T-cell (primary cell): ENCODE results near the gene C2CD3. TPM values are rescaled to one million over a fixed set of nuclear protein-coding genes. Genes with fewer than 3 reads are reported as not detected.

Experiments
- ATAC-seq, 4 experiments: fragments of 200-7000 bp in 3 of 4; fragments of 150-1000 bp in 1 of 4; cut with Tn5 transposase; replicated peaks in 1 of 4; 1 replicate in 3 of 4; 2 replicates in 1 of 4; pipeline ENCODE4 v1.10.0; 2021; ENCODE audit warnings: moderate library complexity in 3 of 4, mild to moderate bottlenecking in 2 of 4, moderate number of reproducible peaks in 1 of 4
- CTCF ChIA-PET, 2 donors: fragments of 300-600 bp; sonication (Branson Sonifier 250); formaldehyde crosslinking; loops; one replicate each; lab custom pipeline; 2022; ENCODE audit warnings: antibody characterized with exemption in 2 of 2; lab: Charles Lee
- POLR2A ChIA-PET, 2 donors: fragments of 300-600 bp; sonication (Branson Sonifier 250); formaldehyde crosslinking; loops; one replicate each; lab custom pipeline; 2022; ENCODE audit warnings: antibody characterized with exemption in 2 of 2; lab: Charles Lee
- DNase-seq, 35 experiments: peaks; one replicate each; pipeline versions ENCODE4 v3.0.0 to v3.0.0-alpha.2; 2013 to 2023
- H3K27ac ChIP-seq: one replicate; pipeline ENCODE4 v1.5.1; 2013; ENCODE audit warnings: low read length
- H3K27me3 ChIP-seq, 2 experiments: replicated peaks in 1 of 2; 1 replicate in 1 of 2; 2 replicates in 1 of 2; pipeline versions ENCODE4 v1.6.1 to v1.7.0; 2013; ENCODE audit warnings: low read length in 1 of 2, mixed read lengths in 1 of 2; ENCODE audit not compliant: control insufficient read depth in 2 of 2, insufficient read depth in 2 of 2; ENCODE audit errors: extremely low read depth in 1 of 2
- H3K36me3 ChIP-seq, 2 donors: 1 replicate in 1 of 2; 2 replicates in 1 of 2; pipeline versions ENCODE4 v1.6.1 to v1.7.0; 2013; ENCODE audit warnings: low read length in 1 of 2; ENCODE audit not compliant: control insufficient read depth in 2 of 2, insufficient read depth in 1 of 2; ENCODE audit errors: extremely low read depth in 1 of 2
- H3K4me1 ChIP-seq, 2 experiments: 1 replicate in 1 of 2; 2 replicates in 1 of 2; pipeline versions ENCODE4 v1.6.1 to v1.7.0; 2013; ENCODE audit warnings: low read length in 2 of 2, mixed read lengths in 1 of 2; ENCODE audit not compliant: insufficient read depth in 2 of 2, control insufficient read depth in 1 of 2; ENCODE audit errors: extremely low read depth in 1 of 2
- H3K4me3 ChIP-seq, 2 donors: 1 replicate in 1 of 2; 2 replicates in 1 of 2; pipeline versions ENCODE4 v1.5.1 to v1.7.0; 2013; ENCODE audit warnings: mild to moderate bottlenecking in 2 of 2, low read length in 1 of 2, moderate library complexity in 1 of 2; ENCODE audit not compliant: control insufficient read depth in 1 of 2; ENCODE audit errors: extremely low read depth in 1 of 2
- H3K9me3 ChIP-seq: 2 replicates; pipeline ENCODE4 v1.7.0; 2013
- H3K27ac Mint-ChIP-seq, 2 donors: one replicate each; pipeline ENCODE4 v1.8.0; 2020 to 2021; ENCODE audit warnings: mild to moderate bottlenecking in 2 of 2, mixed read lengths in 2 of 2
- H3K27me3 Mint-ChIP-seq, 2 donors: one replicate each; pipeline ENCODE4 v1.8.0; 2021 to 2022; ENCODE audit warnings: mixed read lengths in 2 of 2
- H3K36me3 Mint-ChIP-seq: one replicate; pipeline ENCODE4 v1.8.0; 2021; ENCODE audit warnings: mixed read lengths
- H3K4me1 Mint-ChIP-seq, 3 donors: one replicate each; pipeline ENCODE4 v1.8.0; 2020 to 2022; ENCODE audit warnings: mixed read lengths in 3 of 3, mild to moderate bottlenecking in 1 of 3
- H3K4me3 Mint-ChIP-seq, 3 donors: one replicate each; pipeline ENCODE4 v1.8.0; 2020 to 2022; ENCODE audit warnings: mild to moderate bottlenecking in 3 of 3, mixed read lengths in 3 of 3, moderate library complexity in 3 of 3
- H3K9me3 Mint-ChIP-seq, 3 donors: one replicate each; pipeline ENCODE4 v1.8.0; 2020 to 2022; ENCODE audit warnings: mixed read lengths in 3 of 3
- WGBS: methylation state at CpG from one replicate; pipeline ENCODE4 v1.1.5; 2013; ENCODE audit warnings: missing lambda C conversion rate; ENCODE audit not compliant: insufficient coverage; 5-methylcytosine and 5-hydroxymethylcytosine counted together
- total RNA-seq, 35 experiments: library from RNA in 6 of 35; stranded (reverse) in 6 of 35; fragments of 120-200 nt in 1 of 35; gene quantifications; one replicate each; pipeline versions ENCODE4 v1.2.1 to v1.2.4 and lab custom pipeline; 2013 to 2026

C2CD3 gene
- total RNA-seq, 5 donors from 2014 or later (not counting 1 experiment from before 2014, with no cell fraction given) = 37.0 to 47.7 (median 41.0) TPM

GRCh38 chr11:74116719-74117118 is 54.1 kb downstream of the C2CD3 start:
- no CpG with 5 or more reads among the region's 12 CpGs for WGBS
- Histone ChIP-seq H3K27ac (no peak overlapping the region), H3K27me3 (no peaks in the 10 kb centered on the region), H3K4me1 (no peaks in the 10 kb centered on the region), H3K36me3 (peaks cover 6 to 19% of the 10 kb centered on the region in 2 donors), H3K9me3 (no peaks in the 10 kb centered on the region), H3K4me3 (no peak overlapping the region)
- POLR2A ChIA-PET = no interaction called here
- Mint-ChIP-seq H3K4me3 (no peak overlapping the region), H3K27me3 (no peaks in the 10 kb centered on the region), H3K36me3 (peaks cover 69% of the 10 kb centered on the region), H3K4me1 (no peaks in the 10 kb centered on the region), H3K9me3 (peaks cover 0 to 8% (median 4%) of the 10 kb centered on the region in 3 donors), H3K27ac (no peak overlapping the region)
- DNase-seq (no peak), ATAC-seq (no peak)
- CTCF ChIA-PET = no interaction called here

DNA sequence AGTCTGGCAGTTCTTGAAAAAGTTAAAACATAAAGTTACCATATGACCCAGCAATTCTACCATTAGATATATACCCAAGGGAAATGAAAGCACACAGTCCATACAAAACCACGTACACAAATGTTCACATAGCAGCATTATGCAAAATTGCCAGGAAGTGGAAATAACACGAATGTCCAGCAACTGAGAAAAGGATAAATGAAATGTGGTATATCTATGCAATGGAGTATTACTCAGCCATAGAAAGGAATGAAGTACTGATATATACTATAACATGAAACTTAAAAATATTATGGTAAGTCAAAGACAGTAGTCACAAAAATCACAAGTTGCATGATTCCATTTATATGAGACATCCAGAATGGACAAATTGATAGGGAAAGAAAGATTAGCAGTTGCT is 57.9 kb downstream of the C2CD3 start:
- H3K36me3 Mint-ChIP-seq = peaks cover 65% of the 10 kb centered on the region
- H3K4me1 Mint-ChIP-seq = no peaks in the 10 kb centered on the region
- peaks cover 0 to 4% (median 4%) of the 10 kb centered on the region in 3 donors for H3K9me3 Mint-ChIP-seq
- whole genome bisulfite sequencing = no CpG with 5 or more reads among the region's 2 CpGs
- Histone ChIP-seq H3K27ac (no peak overlapping the region), H3K9me3 (no peaks in the 10 kb centered on the region), H3K4me1 (no peaks in the 10 kb centered on the region), H3K36me3 (peaks cover 6 to 26% of the 10 kb centered on the region in 2 donors), H3K4me3 (no peak overlapping the region), H3K27me3 (no peaks in the 10 kb centered on the region)
- no peaks in the 10 kb centered on the region for H3K27me3 Mint-ChIP-seq
- no peak for DNase-seq
- H3K27ac Mint-ChIP-seq = no peak overlapping the region
- H3K4me3 Mint-ChIP-seq = no peak overlapping the region
- ATAC-seq = no peak
- ChIA-PET POLR2A (no interaction called here), CTCF (no interaction called here)

DNA sequence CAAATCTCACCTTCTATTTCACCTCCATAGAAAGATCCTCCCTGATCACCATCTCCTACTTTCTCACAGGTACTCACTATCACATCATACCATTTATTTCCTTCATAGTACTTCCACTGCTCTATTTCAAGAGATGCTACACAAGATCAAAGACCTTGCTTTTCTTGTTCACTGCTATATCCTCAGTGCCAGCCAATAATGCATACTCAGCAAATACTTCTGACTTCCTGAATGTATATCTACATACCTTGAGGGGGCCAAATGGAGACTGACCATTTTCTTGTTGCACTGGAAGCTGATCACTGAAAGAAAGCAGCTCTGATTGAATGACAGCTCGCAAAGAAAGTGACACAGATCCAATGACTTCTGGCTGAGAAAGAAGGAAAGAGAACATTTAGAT is 64.7 kb downstream of the C2CD3 start:
- Histone ChIP-seq H3K27ac (no peak overlapping the region), H3K4me1 (no peaks in the 10 kb centered on the region), H3K4me3 (no peak overlapping the region), H3K36me3 (peaks cover 3 to 47% of the 10 kb centered on the region in 2 donors), H3K9me3 (no peaks in the 10 kb centered on the region), H3K27me3 (no peaks in the 10 kb centered on the region)
- DNase-seq = no peak
- H3K27ac Mint-ChIP-seq = no peak overlapping the region
- H3K36me3 Mint-ChIP-seq = peaks cover 65% of the 10 kb centered on the region
- no peaks in the 10 kb centered on the region for H3K27me3 Mint-ChIP-seq
- H3K9me3 Mint-ChIP-seq = no peaks in the 10 kb centered on the region
- POLR2A ChIA-PET = no interaction called here
- CTCF ChIA-PET = no interaction called here
- no peak overlapping the region for H3K4me3 Mint-ChIP-seq
- H3K4me1 Mint-ChIP-seq = no peaks in the 10 kb centered on the region
- no CpG with 5 or more reads among the region's 1 CpG for WGBS
- no peak for ATAC-seq

DNA sequence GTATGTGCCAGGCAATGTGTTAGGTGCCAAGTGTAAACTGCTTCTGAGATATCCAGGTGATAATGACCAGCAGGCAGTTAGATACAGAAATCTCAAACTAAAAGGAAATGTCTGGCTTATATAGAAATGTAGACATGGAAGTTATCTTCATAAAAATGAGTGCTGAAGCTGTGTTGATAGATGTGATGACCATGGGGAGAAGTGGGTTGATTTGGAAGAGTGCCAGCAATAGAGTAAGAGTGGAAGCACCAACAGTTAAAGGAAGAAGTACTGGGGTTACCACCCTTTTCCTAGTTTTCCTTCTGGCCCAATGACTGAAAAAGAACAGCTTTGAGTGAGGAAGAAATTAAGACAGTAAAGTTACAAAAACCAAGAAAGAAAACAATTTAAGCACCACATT is 68.5 kb downstream of the C2CD3 start:
- Histone ChIP-seq H3K27ac (no peak overlapping the region), H3K36me3 (peaks cover 3 to 65% of the 10 kb centered on the region in 2 donors), H3K9me3 (no peaks in the 10 kb centered on the region), H3K4me1 (no peaks in the 10 kb centered on the region), H3K4me3 (no peak overlapping the region), H3K27me3 (no peaks in the 10 kb centered on the region)
- ChIA-PET CTCF (no interaction called here), POLR2A (no interaction called here)
- Mint-ChIP-seq H3K4me1 (peaks cover 0 to 7% (median 4%) of the 10 kb centered on the region in 3 donors), H3K9me3 (no peaks in the 10 kb centered on the region), H3K27me3 (no peaks in the 10 kb centered on the region), H3K36me3 (peaks cover 77% of the 10 kb centered on the region), H3K4me3 (no peak overlapping the region), H3K27ac (no peak overlapping the region)
- DNase-seq (no peak), ATAC-seq (no peak)

DNA sequence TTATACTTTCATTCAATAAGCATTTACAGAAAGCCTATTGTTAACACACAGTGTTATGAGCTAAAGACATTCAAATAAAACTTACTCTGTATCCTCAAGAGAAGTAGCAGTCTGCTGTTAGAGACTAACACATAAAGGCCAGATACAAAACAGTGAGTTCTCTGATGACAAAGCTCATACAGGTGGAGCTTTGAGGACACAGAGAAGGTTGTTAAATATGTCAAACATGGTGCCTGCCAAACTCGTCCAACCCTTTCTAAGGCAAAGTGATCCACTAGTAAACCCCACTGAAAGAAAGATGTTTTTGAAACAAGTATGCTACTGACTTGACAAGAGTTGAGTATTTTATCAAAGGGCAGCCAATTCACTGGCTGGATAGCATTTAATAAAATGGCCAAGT is 70.1 kb downstream of the C2CD3 start:
- POLR2A ChIA-PET = no interaction called here
- Mint-ChIP-seq H3K27ac (no peak overlapping the region), H3K36me3 (peaks cover 86% of the 10 kb centered on the region), H3K4me3 (no peak overlapping the region), H3K4me1 (peaks cover 0 to 7% (median 4%) of the 10 kb centered on the region in 3 donors), H3K9me3 (no peaks in the 10 kb centered on the region), H3K27me3 (no peaks in the 10 kb centered on the region)
- DNase-seq (no peak), ATAC-seq (no peak)
- no peaks in the 10 kb centered on the region for H3K4me1 ChIP-seq
- WGBS = no CpG with 5 or more reads among the region's 1 CpG
- CTCF ChIA-PET = no interaction called here
- H3K9me3 ChIP-seq = no peaks in the 10 kb centered on the region
- H3K27ac ChIP-seq = no peak overlapping the region
- H3K36me3 ChIP-seq = peaks cover 2 to 68% of the 10 kb centered on the region in 2 donors
- no peak overlapping the region for H3K4me3 ChIP-seq
- H3K27me3 ChIP-seq = no peaks in the 10 kb centered on the region

DNA sequence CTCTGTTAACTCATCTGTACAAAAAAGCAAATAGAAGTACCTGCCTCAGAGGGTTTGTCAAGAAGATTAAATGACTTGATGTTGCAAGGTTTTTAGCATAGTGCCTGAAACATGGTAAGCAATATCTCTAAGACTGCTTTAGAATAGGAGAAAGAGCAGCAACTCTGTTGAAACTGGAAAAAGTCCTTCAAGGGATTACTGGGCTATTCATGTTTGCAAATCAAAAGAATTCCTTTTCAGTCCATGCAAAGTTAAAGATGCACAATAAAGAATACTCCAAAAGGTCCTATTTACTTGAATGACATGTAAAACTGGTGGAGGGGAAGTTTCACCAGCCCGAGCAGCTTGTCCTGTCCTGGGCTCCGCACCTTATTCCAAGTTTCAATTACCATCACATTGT is 70.6 kb downstream of the C2CD3 start:
- WGBS = no CpG with 5 or more reads among the region's 2 CpGs
- Mint-ChIP-seq H3K9me3 (no peaks in the 10 kb centered on the region), H3K4me1 (peaks cover 0 to 7% (median 4%) of the 10 kb centered on the region in 3 donors), H3K4me3 (no peak overlapping the region), H3K27ac (no peak overlapping the region), H3K27me3 (no peaks in the 10 kb centered on the region), H3K36me3 (peaks cover 82% of the 10 kb centered on the region)
- peaks cover 2 to 67% of the 10 kb centered on the region in 2 donors for H3K36me3 ChIP-seq
- CTCF ChIA-PET = no interaction called here
- POLR2A ChIA-PET = no interaction called here
- H3K27me3 ChIP-seq = no peaks in the 10 kb centered on the region
- H3K4me1 ChIP-seq = no peaks in the 10 kb centered on the region
- H3K9me3 ChIP-seq = no peaks in the 10 kb centered on the region
- ATAC-seq (no peak), DNase-seq (no peak)
- no peak overlapping the region for H3K4me3 ChIP-seq
- H3K27ac ChIP-seq = no peak overlapping the region

- no peaks in the 10 kb centered on the region for H3K27me3 Mint-ChIP-seq
- peaks cover 75% of the 10 kb centered on the region for H3K36me3 Mint-ChIP-seq
- DNase-seq (no peak), ATAC-seq (no peak)
- Histone ChIP-seq H3K9me3 (no peaks in the 10 kb centered on the region), H3K4me1 (no peaks in the 10 kb centered on the region), H3K27ac (no peak overlapping the region), H3K36me3 (peaks cover 2 to 74% of the 10 kb centered on the region in 2 donors), H3K27me3 (no peaks in the 10 kb centered on the region), H3K4me3 (no peak overlapping the region)
- POLR2A ChIA-PET = no interaction called here
- H3K9me3 Mint-ChIP-seq = no peaks in the 10 kb centered on the region
- CTCF ChIA-PET = no interaction called here
- H3K4me3 Mint-ChIP-seq = no peak overlapping the region
- H3K4me1 Mint-ChIP-seq = peaks cover 0 to 7% (median 4%) of the 10 kb centered on the region in 3 donors
- WGBS = no CpG with 5 or more reads among the region's 4 CpGs
- H3K27ac Mint-ChIP-seq = peak overlapping the region in 1 of 2 donors; percentile 3
Observed at GRCh38 chr11:74097686-74098237, 73.0 kb downstream of the C2CD3 start.
